Tibial nerve (tissue), 4 donors: ENCODE measurements around the gene DIP2C.

Experiments
- EP300 ChIP-seq, 2 donors: sonication (generic); formaldehyde crosslinking; IDR thresholded peaks; one replicate each; pipeline ENCODE4 v1.6.1; 2017; ENCODE audit warnings: antibody characterized with exemption in 2 of 2, mild to moderate bottlenecking in 1 of 2
- POLR2A ChIP-seq, 2 donors: fragments of 450-650 bp; IDR thresholded peaks; one replicate each; pipeline ENCODE4 v1.6.1; 2017; ENCODE audit warnings: antibody characterized with exemption in 2 of 2, mild to moderate bottlenecking in 2 of 2, moderate library complexity in 2 of 2
- TF ChIP-seq, protein P1 (sequence below), 5 experiments: fragments of 200-600 bp in 3 of 5; fragments of 450-650 bp in 2 of 5; sonication (generic) in 3 of 5; IDR thresholded peaks; one replicate each; pipeline ENCODE4 v1.5.1; 2016 to 2019; ENCODE audit warnings: antibody characterized with exemption in 5 of 5, mild to moderate bottlenecking in 3 of 5, moderate library complexity in 2 of 5

- TF ChIP-seq, protein P1, sequence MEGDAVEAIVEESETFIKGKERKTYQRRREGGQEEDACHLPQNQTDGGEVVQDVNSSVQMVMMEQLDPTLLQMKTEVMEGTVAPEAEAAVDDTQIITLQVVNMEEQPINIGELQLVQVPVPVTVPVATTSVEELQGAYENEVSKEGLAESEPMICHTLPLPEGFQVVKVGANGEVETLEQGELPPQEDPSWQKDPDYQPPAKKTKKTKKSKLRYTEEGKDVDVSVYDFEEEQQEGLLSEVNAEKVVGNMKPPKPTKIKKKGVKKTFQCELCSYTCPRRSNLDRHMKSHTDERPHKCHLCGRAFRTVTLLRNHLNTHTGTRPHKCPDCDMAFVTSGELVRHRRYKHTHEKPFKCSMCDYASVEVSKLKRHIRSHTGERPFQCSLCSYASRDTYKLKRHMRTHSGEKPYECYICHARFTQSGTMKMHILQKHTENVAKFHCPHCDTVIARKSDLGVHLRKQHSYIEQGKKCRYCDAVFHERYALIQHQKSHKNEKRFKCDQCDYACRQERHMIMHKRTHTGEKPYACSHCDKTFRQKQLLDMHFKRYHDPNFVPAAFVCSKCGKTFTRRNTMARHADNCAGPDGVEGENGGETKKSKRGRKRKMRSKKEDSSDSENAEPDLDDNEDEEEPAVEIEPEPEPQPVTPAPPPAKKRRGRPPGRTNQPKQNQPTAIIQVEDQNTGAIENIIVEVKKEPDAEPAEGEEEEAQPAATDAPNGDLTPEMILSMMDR (IDR thresholded peaks at IDR 0.05) = no peak
- TF ChIP-seq POLR2A (IDR thresholded peaks at IDR 0.05) = no peak
- no peak for TF ChIP-seq EP300 (IDR thresholded peaks at IDR 0.05)
These were observed 104.0 kb downstream of the DIP2C start for GRCh38 chr10:585502-585901.
